ENCODE data around the gene RBP2. TPM values are rescaled to one million over a fixed set of nuclear protein-coding genes. Genes with fewer than 3 reads are reported as not detected.

Gene RBP2
- total RNA-seq, 1 donor from 2014 or later, result not detected

DNA sequence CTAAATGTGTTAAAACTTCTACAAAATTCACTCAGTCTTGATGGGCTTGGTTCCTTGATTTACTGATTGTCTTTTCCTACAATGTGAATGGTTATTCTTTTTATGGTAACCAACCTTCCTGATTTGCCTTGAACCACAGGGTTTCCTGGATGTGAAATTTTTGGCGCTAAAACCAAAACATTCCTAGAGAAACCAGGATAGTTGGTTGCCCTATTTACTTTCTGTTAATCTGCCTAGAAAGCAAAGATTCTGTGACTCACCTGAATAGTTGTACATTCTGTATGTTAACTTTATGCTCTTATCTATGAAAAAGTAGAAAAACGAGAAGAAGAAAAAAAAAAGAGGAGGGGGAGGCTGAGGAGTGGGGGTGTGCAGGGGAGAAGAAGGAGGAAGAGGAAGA lies 23.2 kb upstream of the RBP2 start:
- Mint-ChIP-seq H3K36me3 (ENCODE audit: low read depth) (peaks cover 9% of the 10 kb centered on the region), H3K4me1 (ENCODE audit: low read depth) (no peaks in the 10 kb centered on the region), H3K4me3 (ENCODE audit: unreplicated experiment) (no peak overlapping the region), H3K27ac (ENCODE audit: unreplicated experiment) (no peak overlapping the region), H3K27me3 (ENCODE audit: low read depth) (no peaks in the 10 kb centered on the region), H3K9me3 (ENCODE audit: low read depth) (peaks cover 11% of the 10 kb centered on the region)
- no peak for TF ChIP-seq CTCF (IDR thresholded peaks at IDR 0.05)
- no peak for DNase-seq (ENCODE audit: low spot score)

- peaks cover 13% of the 10 kb centered on the region for H3K36me3 Mint-ChIP-seq (ENCODE audit: low read depth)
- H3K27me3 Mint-ChIP-seq (ENCODE audit: low read depth), result peaks cover 1% of the 10 kb centered on the region
- H3K27ac Mint-ChIP-seq (ENCODE audit: unreplicated experiment), result no peak overlapping the region
- TF ChIP-seq CTCF (IDR thresholded peaks at IDR 0.05), result no peak
- DNase-seq (ENCODE audit: low spot score), result no peak
- no peak overlapping the region for H3K4me3 Mint-ChIP-seq (ENCODE audit: unreplicated experiment)
- H3K4me1 Mint-ChIP-seq (ENCODE audit: low read depth), result no peaks in the 10 kb centered on the region
- H3K9me3 Mint-ChIP-seq (ENCODE audit: low read depth), result peaks cover 26% of the 10 kb centered on the region
Observed at GRCh38 chr3:139493826-139494385, 17.6 kb upstream of the RBP2 start.

DNA sequence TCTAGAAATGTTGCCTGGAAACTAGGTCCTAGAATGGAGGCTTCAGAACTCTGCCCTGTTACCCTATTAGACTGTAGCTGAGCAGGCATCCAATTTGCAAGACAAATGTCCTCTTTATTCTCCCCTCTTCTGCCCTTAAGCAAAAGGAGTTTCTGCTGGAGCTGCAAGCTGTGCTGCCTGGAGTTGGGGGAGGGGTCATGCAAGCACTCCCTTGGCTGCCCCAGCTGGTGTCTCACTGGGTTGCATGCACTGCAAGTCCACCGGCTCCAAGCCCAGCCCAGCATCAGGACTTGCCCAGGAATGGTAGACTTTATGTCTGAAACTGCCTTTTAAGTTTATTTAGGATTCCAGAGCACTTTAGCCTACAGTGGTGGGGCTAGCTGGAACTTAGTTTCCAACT lies 15.7 kb upstream of the RBP2 start:
- peaks cover 1% of the 10 kb centered on the region for H3K27me3 Mint-ChIP-seq (ENCODE audit: low read depth)
- no peak overlapping the region for H3K27ac Mint-ChIP-seq (ENCODE audit: unreplicated experiment)
- H3K4me3 Mint-ChIP-seq (ENCODE audit: unreplicated experiment), result no peak overlapping the region
- peaks cover 18% of the 10 kb centered on the region for H3K36me3 Mint-ChIP-seq (ENCODE audit: low read depth)
- DNase-seq (ENCODE audit: low spot score), result no peak
- H3K9me3 Mint-ChIP-seq (ENCODE audit: low read depth), result peaks cover 43% of the 10 kb centered on the region
- no peak for TF ChIP-seq CTCF (IDR thresholded peaks at IDR 0.05)
- no peaks in the 10 kb centered on the region for H3K4me1 Mint-ChIP-seq (ENCODE audit: low read depth)

GRCh38 chr3:139491027-139491700 lies 14.8 kb upstream of the RBP2 start:
- H3K27ac Mint-ChIP-seq (ENCODE audit: unreplicated experiment), result no peak overlapping the region

DNA sequence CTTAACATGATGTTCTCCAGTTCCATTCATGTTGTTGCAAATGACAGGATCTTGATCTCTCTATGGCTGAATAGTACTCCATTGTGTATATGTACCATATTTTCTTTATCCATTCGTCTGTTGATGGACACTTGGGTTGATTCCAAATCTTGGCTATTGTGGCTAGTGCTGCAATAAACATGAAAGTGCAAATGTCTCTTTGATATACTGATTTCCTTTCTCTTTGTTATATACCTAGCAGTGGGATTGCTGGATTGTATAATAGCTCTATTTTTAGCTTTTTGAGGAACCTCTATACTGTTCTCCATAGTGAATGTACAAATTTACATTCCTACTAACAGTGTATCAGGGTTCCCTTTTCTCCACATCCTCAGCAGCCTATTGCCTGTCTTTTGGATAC lies 5.9 kb upstream of the RBP2 start:
- Mint-ChIP-seq H3K4me3 (ENCODE audit: unreplicated experiment) (no peak overlapping the region), H3K9me3 (ENCODE audit: low read depth) (peaks cover 11% of the 10 kb centered on the region)

More at GRCh38 chr3:139491027-139491700, 14.8 kb upstream of the RBP2 start:
- H3K4me1 Mint-ChIP-seq (ENCODE audit: low read depth), result no peaks in the 10 kb centered on the region
- DNase-seq (ENCODE audit: low spot score), result no peak
- peaks cover 38% of the 10 kb centered on the region for H3K9me3 Mint-ChIP-seq (ENCODE audit: low read depth)
- H3K27me3 Mint-ChIP-seq (ENCODE audit: low read depth), result peaks cover 1% of the 10 kb centered on the region
- no peak overlapping the region for H3K4me3 Mint-ChIP-seq (ENCODE audit: unreplicated experiment)
- no peak for TF ChIP-seq CTCF (IDR thresholded peaks at IDR 0.05)
- peaks cover 16% of the 10 kb centered on the region for H3K36me3 Mint-ChIP-seq (ENCODE audit: low read depth)

More for the DNA sequence above, 5.9 kb upstream of the RBP2 start:
- no peak for DNase-seq (ENCODE audit: low spot score)
- H3K4me1 Mint-ChIP-seq (ENCODE audit: low read depth), result peaks cover 9% of the 10 kb centered on the region
- H3K27ac Mint-ChIP-seq (ENCODE audit: unreplicated experiment), result no peak overlapping the region
- no peaks in the 10 kb centered on the region for H3K27me3 Mint-ChIP-seq (ENCODE audit: low read depth)
- no peaks in the 10 kb centered on the region for H3K36me3 Mint-ChIP-seq (ENCODE audit: low read depth)
- no peak for TF ChIP-seq CTCF (IDR thresholded peaks at IDR 0.05)
